HG03439 (cell line): ENCODE results near the gene HECTD1.

ENCODE experiments used
- ATAC-seq: cut with Tn5 transposase; IDR thresholded peaks from one replicate; pipeline ENCODE4 v1.9.1; 2021; ENCODE audit warnings: mild to moderate bottlenecking, moderate library complexity; ENCODE audit not compliant: unreplicated experiment

The HECTD1 gene

DNA sequence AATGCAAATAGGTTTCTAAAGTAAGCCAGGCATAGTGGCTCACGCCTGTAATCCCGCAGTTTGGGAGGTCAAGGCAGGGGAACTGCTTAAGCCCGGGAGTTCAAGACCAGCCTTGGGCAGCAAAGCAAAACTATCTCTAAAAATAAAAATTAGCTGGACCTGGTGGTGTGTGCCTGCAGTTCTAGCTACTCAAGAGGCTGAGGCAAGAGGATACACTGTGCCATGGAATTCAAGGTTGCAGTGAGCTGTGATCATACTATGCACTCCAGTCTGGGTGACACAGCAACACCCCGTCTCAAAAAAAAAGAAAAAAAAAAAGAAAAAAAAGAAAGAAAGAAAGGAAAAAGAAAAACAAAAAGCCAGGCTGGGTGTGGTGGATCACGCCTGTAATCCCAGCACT, 46.3 kb downstream of the HECTD1 start:
- no peak for ATAC-seq

DNA sequence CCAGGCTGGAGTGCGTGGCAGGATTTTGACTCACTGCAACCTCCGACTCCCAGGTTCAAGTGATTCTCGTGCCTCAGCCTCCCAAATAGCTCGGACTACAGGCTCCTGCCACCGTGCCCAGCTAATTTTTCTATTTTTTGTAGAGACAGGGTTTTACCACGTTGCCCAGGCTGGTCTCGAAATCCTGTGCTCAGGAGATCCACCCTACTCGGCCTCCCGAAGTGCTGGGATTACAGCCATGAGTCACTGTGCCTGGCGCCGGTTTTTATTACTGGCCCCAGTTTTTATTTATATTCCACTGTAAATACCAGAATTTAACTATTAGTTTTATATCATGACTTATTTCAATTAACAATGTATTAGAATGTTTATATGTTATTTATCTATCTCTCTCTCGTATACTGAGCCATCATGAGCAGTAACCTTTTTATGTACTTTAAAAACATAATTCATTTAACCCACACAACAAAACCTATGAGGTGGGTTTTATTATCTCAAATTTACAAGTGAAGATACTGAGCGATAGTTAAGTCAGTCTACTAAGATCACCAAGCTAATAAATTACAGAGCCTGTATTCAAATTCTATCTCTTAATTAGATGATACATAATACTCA, 47.8 kb downstream of the HECTD1 start:
- ATAC-seq, result no peak

DNA sequence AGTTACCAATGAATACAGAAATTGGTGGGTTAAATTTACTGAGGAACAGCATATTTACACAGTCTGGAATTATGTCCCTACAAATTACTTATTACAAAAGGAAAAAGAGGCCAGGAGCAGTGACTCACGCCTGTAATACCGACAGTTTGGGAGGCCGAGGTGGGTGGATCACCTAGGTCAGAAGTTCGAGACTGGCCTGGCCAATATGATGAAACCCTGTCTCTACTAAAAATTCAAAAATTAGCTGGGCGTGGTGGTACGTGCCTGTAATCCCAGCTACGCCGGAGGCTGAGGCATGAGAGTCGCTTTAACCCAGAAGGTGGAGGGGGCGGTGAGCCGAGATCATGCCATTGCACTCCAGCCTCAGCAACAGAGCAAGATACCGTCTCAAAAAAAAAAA, 52.6 kb downstream of the HECTD1 start:
- no peak for ATAC-seq

DNA sequence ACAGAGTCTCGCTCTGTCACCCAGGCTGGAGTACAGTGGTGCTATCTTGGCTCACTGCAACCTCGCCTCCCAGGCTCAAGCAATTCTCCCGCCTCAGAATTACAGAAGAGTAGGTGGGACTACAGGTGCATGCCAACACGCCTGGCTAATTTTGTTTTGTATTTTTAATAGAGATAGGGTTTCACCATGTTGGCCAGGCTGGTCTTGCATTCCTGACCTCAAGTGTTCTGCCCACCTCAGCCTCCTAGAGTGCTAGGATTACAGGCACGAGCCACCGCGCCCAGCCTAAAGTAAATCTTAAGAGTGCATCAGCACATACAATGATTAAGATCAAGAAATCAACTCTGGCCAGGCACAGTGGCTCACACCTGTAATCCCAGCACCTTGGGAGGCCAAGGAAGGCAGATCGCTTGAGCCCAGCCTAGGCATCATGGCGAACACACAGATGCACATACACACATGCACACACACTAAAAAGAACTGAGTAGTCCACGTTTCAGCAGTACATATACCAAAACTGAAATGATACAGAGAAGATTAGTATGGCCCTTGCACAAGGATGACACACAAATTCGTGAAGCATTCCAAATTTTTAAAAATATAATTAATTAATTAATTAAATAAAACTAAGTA, 65.0 kb downstream of the HECTD1 start:
- no peak for ATAC-seq

DNA sequence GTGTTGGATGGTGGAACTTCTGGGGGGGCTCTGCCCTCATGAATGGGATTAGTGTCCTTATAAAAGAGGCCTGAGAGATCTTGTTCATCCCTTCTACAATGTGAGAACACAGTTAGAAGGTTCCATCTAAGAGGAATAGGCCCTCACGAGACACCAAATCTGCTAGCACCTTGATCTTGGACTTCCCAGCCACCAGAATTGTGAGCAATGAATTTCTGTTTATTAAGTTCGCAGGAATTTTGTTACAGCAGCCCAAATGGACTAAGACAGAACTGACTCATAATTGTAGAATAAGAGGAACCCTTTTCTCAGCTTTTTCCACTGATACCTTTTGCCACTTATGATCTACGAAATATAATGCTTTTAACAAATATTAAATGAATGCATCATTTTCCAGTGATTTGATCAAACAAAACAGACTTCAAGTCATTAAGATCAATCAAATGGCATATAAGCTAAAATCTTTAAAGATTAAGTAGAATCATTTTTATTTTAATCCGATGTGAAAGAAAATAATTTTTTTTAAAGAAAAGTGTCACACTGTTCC, 68.2 kb downstream of the HECTD1 start:
- no peak for ATAC-seq

DNA sequence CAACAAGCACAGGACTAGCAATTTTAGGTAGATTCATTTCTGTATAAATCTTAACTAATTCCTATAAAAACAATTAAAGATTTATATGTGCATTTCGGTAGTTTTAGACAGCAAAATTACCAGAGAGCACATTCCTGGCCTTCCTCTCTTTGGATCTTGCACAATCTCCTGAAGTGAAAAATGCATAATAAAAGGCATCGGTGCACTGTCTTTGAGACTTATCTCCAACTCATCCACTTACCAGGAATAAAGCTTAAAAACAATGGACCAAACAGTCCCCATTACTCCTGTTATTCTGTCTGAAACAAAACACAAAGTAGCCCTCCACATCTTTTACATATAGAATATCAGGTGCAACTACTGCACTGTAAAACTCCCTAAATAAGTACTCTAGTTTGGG, 69.3 kb downstream of the HECTD1 start:
- no peak for ATAC-seq

DNA sequence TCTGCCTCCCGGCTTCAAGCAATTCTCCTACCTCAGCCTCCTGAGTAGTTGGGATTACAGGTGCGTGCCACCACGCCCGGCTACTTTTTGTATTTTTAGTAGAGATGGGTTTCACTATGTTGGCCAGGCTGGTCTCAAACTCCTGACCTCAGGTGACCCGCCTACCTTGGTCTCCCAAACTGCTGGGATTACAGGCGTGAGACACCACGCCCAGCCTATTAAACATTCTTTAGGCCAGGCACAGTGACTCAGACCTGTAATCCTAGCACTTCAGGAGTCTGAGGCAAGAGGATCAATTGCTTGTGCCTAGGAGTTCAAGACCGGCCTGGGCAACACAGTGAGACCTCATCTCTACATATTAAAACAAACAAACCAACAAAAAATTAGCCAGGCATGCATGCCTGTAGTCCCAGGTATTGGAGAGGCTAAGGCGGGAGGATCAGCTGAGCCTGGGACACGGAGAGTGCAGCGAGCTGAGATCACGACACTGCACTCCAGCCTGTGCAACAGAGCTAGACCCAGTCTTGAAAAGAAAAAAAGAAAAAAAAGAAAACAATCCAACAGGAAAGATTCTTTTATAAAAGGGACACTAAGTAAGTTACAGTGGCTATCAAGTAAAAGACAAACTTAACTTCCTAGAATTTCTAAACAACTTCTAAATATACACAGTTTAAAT, 70.2 kb downstream of the HECTD1 start:
- ATAC-seq, result no peak

DNA sequence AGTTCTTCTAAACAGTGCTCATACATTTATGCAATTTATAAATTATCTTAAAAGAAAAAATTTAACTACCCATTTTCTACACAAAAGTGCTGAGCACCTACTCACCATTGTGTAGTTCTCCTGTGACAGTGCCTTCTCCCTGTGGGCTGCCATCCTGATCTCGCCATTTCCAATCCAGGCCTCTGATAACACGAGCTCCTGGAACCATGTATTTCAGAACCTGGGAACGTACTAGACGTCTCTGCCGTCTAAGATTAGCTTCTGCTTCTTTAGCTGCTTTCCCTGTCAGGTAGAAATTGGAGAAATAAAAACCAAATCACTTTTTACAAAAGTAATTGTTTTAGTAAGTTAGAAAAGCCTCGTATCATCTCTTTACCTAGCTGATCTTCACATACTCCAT, 74.5 kb downstream of the HECTD1 start:
- no peak for ATAC-seq

DNA sequence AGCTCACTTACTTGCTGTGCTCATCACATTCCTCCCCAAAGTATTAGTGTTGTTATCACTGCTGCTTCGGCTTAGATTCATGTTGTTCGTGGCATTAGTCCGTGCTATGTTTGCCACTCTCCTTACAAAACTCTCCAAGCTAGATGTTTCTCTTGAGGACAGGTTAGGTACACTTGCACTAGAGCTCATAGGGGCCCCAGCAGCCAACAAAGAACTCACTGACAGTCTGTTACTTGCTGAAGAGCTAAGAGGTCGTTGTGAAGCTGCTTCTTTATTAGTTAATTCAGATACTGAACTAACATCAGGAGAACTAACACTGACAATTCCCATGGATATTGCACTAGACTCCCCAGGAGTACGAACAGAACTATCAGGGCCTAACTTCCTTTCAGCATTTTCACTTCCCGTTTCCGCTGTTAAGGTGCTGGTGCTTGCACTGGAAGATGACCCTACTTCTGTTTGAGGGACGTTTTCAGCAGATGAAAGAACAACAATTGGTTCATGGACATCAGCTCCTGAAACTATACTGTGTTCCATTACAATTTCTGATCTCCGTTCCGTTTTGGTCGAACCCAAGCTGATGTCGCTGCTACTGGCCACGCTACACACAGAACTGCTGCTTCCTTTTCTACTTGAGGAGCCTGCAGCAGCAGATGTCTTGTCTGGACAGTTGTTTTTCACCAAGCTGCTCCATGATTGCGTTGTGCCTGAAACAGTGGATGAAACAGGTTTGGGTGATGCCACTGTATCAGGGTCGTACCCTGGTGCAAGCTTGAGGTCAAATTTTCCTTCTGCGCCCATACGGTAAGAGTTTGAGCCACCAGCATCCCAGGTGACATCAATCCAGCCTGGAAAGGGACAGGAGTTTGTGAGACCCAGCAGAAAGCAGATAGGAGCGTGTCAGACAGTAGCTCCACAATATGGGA, 78.7 kb downstream of the HECTD1 start:
- ATAC-seq, result no peak

DNA sequence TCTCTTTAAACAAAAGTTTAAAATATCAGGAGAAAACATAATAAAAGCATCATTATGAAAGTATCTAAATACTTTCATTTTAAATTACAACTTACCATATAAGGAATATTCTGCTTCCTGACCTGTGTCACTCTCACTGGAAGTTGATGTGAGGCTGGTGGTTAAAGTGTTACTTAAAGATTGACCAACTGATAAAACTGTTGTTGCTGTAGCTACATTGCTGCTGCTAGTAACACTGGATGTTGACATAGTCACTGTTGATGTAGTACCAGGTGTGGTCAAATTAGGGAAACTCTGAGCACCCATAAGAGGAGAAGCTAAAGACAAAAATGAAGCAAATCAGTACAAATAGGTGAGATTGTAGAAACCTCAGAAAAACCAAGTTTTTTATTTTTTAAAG, 79.9 kb downstream of the HECTD1 start:
- ATAC-seq, result peak; percentile 50

DNA sequence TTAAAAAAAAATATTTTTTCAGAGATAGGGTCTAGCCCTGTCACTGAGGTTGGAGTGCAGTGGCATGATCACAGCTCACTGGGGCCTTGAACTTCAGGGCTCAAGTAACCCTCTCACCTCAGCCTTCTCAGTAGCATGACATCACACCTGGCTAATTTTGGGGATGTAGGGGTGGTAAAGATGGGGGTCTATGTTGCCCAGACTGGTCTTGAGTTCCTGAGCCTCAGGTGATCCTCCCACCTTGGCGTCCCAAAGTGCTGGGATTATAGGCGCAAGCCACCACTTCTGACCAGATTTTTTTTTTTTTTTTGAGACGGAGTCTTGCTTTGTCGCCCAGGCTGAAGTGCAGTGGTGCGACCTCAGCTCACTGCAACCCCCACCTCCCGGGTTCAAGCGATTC, 80.9 kb downstream of the HECTD1 start:
- ATAC-seq, result no peak

DNA sequence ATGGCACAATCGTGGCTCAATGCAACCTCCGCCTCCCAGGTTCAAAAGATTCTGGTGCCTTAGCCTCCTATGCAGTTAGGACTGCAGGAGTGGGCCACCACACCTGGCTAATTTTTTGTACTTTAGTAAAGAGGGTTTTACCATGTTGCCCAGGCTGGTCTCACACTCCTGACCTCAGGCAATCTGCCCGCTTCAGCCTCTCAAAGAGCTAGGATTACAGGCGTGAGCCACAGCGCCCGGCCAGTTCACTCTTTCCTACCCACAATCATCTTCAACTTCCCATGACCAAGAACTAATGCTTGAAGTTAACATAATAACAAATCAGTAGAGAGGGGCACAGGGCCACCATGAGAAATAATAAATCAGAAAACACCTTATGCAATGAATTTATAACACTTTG, 82.4 kb downstream of the HECTD1 start:
- no peak for ATAC-seq

DNA sequence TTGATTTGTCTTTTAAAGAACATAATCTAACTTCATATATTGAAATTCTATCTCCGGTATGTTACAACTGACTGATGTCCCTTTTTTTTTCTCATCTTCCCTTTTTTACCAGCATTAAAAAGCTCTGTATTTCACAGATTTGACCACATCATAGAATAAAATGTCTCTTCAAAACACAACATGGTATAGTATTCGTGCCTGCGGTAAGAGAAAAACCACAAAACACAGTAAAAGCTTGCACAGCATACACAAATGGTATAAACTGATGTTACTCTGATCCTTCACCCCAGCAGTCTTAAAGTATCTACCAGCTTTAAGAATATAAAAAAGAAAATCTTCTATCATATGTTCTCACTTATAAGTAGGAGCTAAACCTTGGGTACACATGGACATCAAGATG, 83.4 kb downstream of the HECTD1 start:
- no peak for ATAC-seq

DNA sequence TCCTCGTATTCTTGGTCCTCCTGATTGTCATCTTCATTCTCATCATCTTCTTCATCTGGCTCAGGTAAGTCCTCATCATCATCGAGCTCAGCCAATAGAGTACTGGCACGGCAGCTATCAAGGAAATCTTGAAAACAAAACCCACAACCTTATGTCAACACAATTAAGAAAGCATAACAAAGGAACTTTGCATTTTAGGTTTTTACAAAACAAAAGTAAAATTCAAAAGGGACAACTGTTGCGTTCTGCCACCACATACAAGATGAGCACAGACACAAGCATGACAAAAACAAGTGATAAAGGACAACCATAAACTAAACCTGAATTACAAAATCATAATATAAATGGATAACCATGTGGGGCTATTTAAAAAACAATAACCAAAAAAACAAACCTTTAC, 84.7 kb downstream of the HECTD1 start:
- ATAC-seq, result no peak

DNA sequence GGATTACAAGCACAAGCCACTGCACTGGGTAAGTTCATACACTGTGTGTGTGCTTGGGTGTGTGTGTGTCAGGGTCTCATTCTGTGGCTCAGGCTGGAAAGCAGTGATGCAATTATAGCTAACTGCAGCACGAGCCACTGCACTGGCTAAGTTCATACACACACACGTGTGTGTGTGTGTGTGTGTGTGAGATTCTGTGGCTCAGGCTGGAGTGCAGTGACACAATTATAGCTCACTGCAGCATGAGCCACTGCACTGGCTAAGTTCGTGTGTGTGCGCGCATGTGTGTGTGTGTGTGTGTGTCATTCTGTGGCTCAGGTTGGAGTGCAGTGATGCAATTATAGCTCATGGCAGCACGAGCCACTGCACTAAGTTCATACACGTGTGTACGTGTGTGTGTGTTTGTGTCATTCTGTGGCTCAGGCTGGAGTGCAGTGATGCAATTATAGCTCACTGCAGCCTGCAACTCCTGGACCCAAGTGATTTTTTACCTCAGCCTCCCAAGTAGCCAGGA, 85.4 kb downstream of the HECTD1 start:
- ATAC-seq, result no peak

DNA sequence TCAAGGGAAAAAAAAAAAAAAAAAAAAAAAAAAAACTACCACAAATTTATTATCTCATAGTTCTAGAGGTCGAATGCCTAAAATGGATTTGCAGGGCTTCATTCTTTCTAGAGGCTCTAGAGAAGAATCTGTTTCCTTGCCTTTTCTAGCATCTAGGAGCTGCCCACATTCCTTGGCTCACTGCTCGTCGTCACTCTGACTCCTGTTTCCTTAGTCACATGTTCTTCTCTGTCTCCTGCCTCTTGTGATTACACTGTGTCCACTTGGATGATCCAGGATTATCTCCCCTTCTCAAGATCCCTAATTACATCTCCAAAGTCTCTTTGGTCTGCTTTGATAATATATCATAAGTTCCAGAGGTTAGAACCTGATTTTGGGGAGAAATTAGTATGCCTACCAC, 88.7 kb downstream of the HECTD1 start:
- no peak for ATAC-seq

DNA sequence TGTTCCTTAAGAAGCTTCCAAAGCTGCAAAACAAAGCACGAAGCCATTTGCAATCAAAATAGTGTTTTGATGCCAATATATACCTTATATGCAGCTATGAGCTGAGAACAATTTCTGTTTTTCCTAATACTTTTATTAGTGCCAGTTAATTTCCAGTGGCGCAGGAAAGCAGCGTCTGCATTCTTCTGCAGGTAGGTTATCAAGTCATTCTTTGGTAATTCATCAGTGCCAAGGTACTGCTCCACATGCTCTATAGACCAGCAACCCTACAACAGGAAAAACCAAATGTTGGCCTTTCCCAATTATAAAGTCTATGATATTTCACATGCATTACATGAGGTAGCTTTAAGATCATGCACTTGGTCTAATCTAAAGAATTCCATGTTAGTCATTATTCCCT, 93.8 kb downstream of the HECTD1 start:
- no peak for ATAC-seq

DNA sequence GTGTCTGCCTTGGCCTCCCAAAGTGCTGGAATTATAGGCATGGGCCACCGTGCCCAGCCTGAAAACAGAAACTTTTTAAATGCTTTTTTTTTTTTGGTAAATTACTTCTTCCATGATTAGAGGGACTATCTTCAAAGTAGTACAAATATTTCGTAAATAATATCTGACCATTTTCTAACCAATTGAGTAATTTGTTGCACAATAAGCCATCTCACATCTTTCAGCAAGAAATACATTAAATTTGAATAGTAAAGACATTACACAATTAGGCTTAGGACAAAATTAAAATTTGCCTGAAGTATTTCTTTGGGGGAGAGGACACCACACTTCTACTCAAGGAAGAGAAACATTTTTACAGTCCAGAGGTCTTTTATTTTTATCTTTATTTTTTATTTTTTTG, 96.7 kb downstream of the HECTD1 start:
- ATAC-seq, result no peak

DNA sequence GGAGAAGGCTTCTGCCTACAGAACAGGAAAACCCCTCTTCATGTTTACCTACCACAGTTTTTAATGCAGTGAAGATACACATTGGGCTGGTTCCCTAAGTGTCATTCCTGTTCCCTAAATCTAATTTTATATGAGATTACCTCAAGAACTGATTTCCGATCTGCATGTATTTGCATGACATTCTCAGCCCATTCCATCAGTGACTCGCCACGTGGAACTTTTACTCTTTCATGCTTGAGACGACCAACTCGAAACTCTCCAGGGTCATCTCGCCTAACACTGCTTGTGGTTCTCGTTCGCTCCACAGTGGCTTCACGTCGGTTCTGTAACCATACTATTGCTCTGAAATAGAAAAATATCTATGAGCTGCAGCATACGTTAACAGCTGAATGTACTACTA, 98.3 kb downstream of the HECTD1 start:
- no peak for ATAC-seq

DNA sequence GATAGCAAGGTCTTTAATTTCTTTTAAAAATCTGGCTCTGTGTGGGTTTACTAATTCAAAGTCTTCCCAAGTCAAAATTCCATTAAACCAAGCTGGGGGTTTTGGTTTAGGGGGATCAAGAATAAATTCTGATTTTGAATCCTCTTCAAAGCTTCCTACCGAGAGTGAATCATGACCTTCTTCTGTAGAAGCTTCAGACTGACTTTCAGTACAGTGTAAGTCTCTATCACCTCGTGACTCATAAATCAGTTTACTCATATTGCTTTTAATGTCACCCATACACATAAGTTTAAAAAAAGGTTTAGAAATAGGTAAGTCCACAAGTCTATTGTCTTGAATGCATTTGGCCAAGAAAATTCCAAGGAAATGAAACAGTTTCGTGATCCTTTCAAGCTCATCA, 100.8 kb downstream of the HECTD1 start:
- no peak for ATAC-seq

DNA sequence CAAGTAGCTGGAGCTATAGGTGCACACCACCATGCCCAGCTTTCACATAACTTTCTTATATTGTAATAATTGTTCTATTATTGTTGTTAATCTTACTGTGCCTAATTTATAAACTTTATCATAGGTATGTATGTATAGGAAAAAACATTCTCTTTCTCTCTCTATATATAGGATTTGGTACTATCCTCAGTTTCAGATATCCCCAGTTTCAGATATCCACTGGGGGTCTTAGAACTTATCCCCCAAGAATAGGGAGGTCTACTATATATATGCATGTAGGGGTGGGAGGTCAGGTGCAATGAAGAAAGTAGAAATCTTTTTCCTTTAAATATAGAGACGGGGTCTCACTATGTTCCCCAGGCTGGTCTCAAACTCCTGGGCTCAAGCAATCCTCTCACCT, 110.5 kb downstream of the HECTD1 start:
- ATAC-seq, result no peak
